Natural killer cell (primary cell): ENCODE measurements around the gene HOXD4. TPM values are rescaled to one million over a fixed set of nuclear protein-coding genes. Genes with fewer than 3 reads are reported as not detected.
A peak's percentile ranks its signal among the peaks of the same experiment; 100 is the strongest.

Experiments used
- ATAC-seq, 3 donors: fragments of 150-1000 bp in 2 of 3; fragments of 200-7000 bp in 1 of 3; cut with Tn5 transposase; 1 replicate in 1 of 3; 2 replicates in 2 of 3; pipeline ENCODE4 v1.10.0; 2021; ENCODE audit warnings: mild to moderate bottlenecking in 2 of 3, moderate library complexity in 2 of 3
- DNase-seq, 2 donors: peaks; one replicate each; pipeline versions ENCODE4 v3.0.0 to v3.0.0-alpha.2; 2013 to 2021; ENCODE audit warnings: mixed read lengths in 1 of 2
- H3K27ac ChIP-seq: one replicate; pipeline ENCODE4 v1.5.1; 2013; ENCODE audit warnings: mild to moderate bottlenecking, low read length
- H3K27me3 ChIP-seq: one replicate; pipeline ENCODE4 v1.6.1; 2013; ENCODE audit warnings: low read length; ENCODE audit not compliant: control insufficient read depth, insufficient read depth
- H3K36me3 ChIP-seq: one replicate; pipeline ENCODE4 v1.6.1; 2013; ENCODE audit warnings: low read length; ENCODE audit not compliant: control insufficient read depth, insufficient read depth
- H3K4me1 ChIP-seq: one replicate; pipeline ENCODE4 v1.6.1; 2013; ENCODE audit warnings: low read length; ENCODE audit not compliant: control insufficient read depth, insufficient read depth
- H3K4me3 ChIP-seq: one replicate; pipeline ENCODE4 v1.5.1; 2013; ENCODE audit warnings: low read length
- H3K9me3 ChIP-seq: one replicate; pipeline ENCODE4 v1.6.1; 2013; ENCODE audit warnings: low read length; ENCODE audit not compliant: control insufficient read depth, insufficient read depth
- H3K27ac Mint-ChIP-seq, 2 donors: one replicate each; pipeline ENCODE4 v1.8.0; 2022; ENCODE audit warnings: mild to moderate bottlenecking in 2 of 2, mixed read lengths in 2 of 2, moderate library complexity in 1 of 2
- H3K27me3 Mint-ChIP-seq, 2 donors: one replicate each; pipeline ENCODE4 v1.8.0; 2022; ENCODE audit warnings: low read depth in 2 of 2, mixed read lengths in 2 of 2
- H3K36me3 Mint-ChIP-seq: one replicate; pipeline ENCODE4 v1.8.0; 2022; ENCODE audit warnings: mixed read lengths
- H3K4me1 Mint-ChIP-seq, 2 donors: one replicate each; pipeline ENCODE4 v1.8.0; 2022; ENCODE audit warnings: mixed read lengths in 2 of 2
- H3K4me3 Mint-ChIP-seq: one replicate; pipeline ENCODE4 v1.8.0; 2022; ENCODE audit warnings: mild to moderate bottlenecking, moderate library complexity, mixed read lengths
- H3K9me3 Mint-ChIP-seq, 2 donors: one replicate each; pipeline ENCODE4 v1.8.0; 2022; ENCODE audit warnings: mixed read lengths in 2 of 2
- WGBS: methylation state at CpG from one replicate; pipeline ENCODE4 v1.1.7; 2013; ENCODE audit warnings: missing lambda C conversion rate; ENCODE audit not compliant: insufficient coverage; 5-methylcytosine and 5-hydroxymethylcytosine counted together
- intact Hi-C: fragments of 100-400 bp; cut with micrococcal nuclease; formaldehyde crosslinking; loops from one replicate; pipeline ENCODE4 v1.14.2; 2022
- total RNA-seq, 4 donors: library from RNA; stranded (reverse); fragments of 120-200 nt in 1 of 4; gene quantifications; one replicate each; pipeline versions ENCODE4 v1.2.3 to v1.2.4, GENCODE V29; 2013 to 2022
- TF ChIP-seq, protein P1 (sequence below): fragments of 200-600 bp; IDR thresholded peaks from one replicate; pipeline ENCODE4 v1.8.0; 2022; ENCODE audit warnings: antibody characterized with exemption

HOXD4 gene
- total RNA-seq, 3 donors from 2014 or later (not counting 1 experiment from before 2014, with no cell fraction given) = not detected

DNA sequence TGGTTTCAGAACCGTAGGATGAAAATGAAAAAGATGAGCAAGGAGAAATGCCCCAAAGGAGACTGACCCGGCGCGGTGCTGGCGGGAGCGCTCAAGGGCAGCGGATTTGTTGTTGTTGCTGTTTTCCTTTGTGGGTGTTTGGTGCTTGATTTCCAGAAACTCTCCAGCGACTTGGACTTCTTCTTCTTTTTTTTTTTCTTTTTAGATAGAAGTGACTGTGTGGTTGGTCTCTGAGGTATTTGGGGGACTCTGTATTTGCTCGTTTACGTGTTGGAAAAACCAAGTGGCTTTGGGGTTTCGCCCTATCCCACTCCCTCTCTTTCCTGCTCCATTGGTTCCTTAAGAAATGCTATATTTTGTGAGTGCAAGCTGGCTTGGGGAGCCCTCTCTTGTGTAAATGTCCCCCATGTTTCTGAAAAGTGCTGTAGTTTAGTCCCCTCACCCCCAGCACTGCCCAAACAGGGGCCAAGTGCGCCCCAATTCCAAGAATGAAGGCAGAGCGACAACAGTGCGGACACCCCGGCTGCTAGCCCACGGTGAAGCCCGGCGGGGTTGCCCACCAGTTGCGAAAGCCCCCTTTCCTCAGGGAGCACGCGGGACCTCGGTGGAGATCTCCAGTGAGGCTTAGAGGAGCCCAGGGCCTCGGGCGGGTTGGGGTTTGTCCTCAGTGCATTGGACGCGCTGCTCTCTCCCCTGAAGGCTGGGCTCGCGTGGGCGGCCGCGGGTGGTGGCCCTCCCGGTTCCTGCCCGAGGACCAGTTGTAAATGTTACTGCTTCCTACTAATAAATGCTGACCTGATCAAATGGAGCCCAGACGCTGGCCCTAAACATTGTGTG, 27.0 kb upstream of the HOXD4 start:
- H3K27ac Mint-ChIP-seq = no peak overlapping the region
- peaks cover 77 to 78% of the 10 kb centered on the region in 2 donors for H3K27me3 Mint-ChIP-seq
- H3K4me3 ChIP-seq = no peak overlapping the region

GRCh38 chr2:176124947-176125771, 26.2 kb upstream of the HOXD4 start:
- Mint-ChIP-seq H3K27ac (no peak overlapping the region), H3K36me3 (peaks cover 7% of the 10 kb centered on the region), H3K27me3 (peaks cover 69 to 70% of the 10 kb centered on the region in 2 donors), H3K4me1 (peaks cover 8 to 13% of the 10 kb centered on the region in 2 donors), H3K9me3 (no peaks in the 10 kb centered on the region), H3K4me3 (no peak overlapping the region)
- no peak for ATAC-seq
- no peak overlapping the region for H3K27ac ChIP-seq
- intact Hi-C loops = loop anchor here (5.0 kb wide), 4 partner anchors 38 to 1037 kb away; no protein-coding TSS in a partner anchor
- no peak overlapping the region for H3K4me3 ChIP-seq
- no peaks in the 10 kb centered on the region for H3K9me3 ChIP-seq
- peaks cover 23% of the 10 kb centered on the region for H3K4me1 ChIP-seq
- TF ChIP-seq, protein P1, sequence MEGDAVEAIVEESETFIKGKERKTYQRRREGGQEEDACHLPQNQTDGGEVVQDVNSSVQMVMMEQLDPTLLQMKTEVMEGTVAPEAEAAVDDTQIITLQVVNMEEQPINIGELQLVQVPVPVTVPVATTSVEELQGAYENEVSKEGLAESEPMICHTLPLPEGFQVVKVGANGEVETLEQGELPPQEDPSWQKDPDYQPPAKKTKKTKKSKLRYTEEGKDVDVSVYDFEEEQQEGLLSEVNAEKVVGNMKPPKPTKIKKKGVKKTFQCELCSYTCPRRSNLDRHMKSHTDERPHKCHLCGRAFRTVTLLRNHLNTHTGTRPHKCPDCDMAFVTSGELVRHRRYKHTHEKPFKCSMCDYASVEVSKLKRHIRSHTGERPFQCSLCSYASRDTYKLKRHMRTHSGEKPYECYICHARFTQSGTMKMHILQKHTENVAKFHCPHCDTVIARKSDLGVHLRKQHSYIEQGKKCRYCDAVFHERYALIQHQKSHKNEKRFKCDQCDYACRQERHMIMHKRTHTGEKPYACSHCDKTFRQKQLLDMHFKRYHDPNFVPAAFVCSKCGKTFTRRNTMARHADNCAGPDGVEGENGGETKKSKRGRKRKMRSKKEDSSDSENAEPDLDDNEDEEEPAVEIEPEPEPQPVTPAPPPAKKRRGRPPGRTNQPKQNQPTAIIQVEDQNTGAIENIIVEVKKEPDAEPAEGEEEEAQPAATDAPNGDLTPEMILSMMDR = no peak
- 25% methylated on average over 8 of the region's 9 CpGs for WGBS
- H3K36me3 ChIP-seq = no peaks in the 10 kb centered on the region
- DNase-seq = no peak
- H3K27me3 ChIP-seq = peaks cover 83% of the 10 kb centered on the region

More for the DNA sequence above, 27.0 kb upstream of the HOXD4 start:
- peaks cover 8 to 13% of the 10 kb centered on the region in 2 donors for H3K4me1 Mint-ChIP-seq
- no peaks in the 10 kb centered on the region for H3K9me3 Mint-ChIP-seq
- DNase-seq (no peak), ATAC-seq (no peak)
- Histone ChIP-seq H3K36me3 (no peaks in the 10 kb centered on the region), H3K4me1 (peaks cover 21% of the 10 kb centered on the region), H3K27ac (no peak overlapping the region), H3K9me3 (no peaks in the 10 kb centered on the region), H3K27me3 (peaks cover 87% of the 10 kb centered on the region)
- H3K36me3 Mint-ChIP-seq = peaks cover 7% of the 10 kb centered on the region
- peak overlapping the region; percentile 45 for H3K4me3 Mint-ChIP-seq
- TF ChIP-seq, protein P1 = no peak
- intact Hi-C loops = loop anchor here (5.0 kb wide), 1 partner anchor 37 kb away; no protein-coding TSS in a partner anchor
- 13% methylated on average over 33 of the region's 34 CpGs for WGBS

DNA sequence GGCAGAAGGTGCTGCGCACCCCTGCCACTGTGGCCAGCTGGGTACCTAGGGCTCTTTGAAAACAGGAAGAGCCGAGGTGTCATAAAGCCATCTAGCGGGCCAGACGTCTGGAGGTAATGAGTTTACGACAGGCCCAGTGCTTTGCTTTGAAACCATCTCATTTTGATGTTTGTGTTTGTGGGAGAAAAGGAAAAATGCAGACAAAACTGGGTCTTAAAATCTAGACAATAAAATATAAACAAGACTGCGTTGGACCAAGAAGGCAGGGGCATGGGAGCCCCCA, 25.6 kb upstream of the HOXD4 start:
- Mint-ChIP-seq H3K4me3 (no peak overlapping the region), H3K27me3 (peaks cover 66% of the 10 kb centered on the region in 2 donors), H3K27ac (no peak overlapping the region), H3K4me1 (peaks cover 10 to 16% of the 10 kb centered on the region in 2 donors), H3K9me3 (no peaks in the 10 kb centered on the region), H3K36me3 (peaks cover 8% of the 10 kb centered on the region)
- 18% methylated on average over 6 of the region's 6 CpGs for WGBS
- H3K36me3 ChIP-seq = no peaks in the 10 kb centered on the region
- intact Hi-C loops = loop anchor here (5.0 kb wide), 3 partner anchors 512 to 1037 kb away; no protein-coding TSS in a partner anchor
- TF ChIP-seq, protein P1 = no peak
- H3K27ac ChIP-seq = no peak overlapping the region
- no peaks in the 10 kb centered on the region for H3K9me3 ChIP-seq
- H3K27me3 ChIP-seq = peaks cover 79% of the 10 kb centered on the region
- ATAC-seq = no peak
- H3K4me1 ChIP-seq = peaks cover 25% of the 10 kb centered on the region
- DNase-seq = no peak
- H3K4me3 ChIP-seq = no peak overlapping the region
